Endothelial cell (in vitro differentiated cells): ENCODE measurements around the gene PTPRN2. TPM values are rescaled to one million over a fixed set of nuclear protein-coding genes. Genes with fewer than 3 reads are reported as not detected.

Experiments
- DNase-seq: peaks from one replicate; pipeline ENCODE4 v3.0.0; 2021; ENCODE audit warnings: low spot score
- H3K27ac Mint-ChIP-seq: one replicate; pipeline ENCODE4 v1.8.0; 2021; ENCODE audit warnings: mixed read lengths, inconsistent platforms; ENCODE audit not compliant: unreplicated experiment
- H3K27me3 Mint-ChIP-seq: one replicate; pipeline ENCODE4 v1.8.0; 2021; ENCODE audit warnings: mild to moderate bottlenecking, moderate library complexity, mixed read lengths, inconsistent platforms; ENCODE audit not compliant: unreplicated experiment
- H3K36me3 Mint-ChIP-seq: one replicate; pipeline ENCODE4 v1.8.0; 2021; ENCODE audit warnings: mild to moderate bottlenecking, low read depth, mixed read lengths, inconsistent platforms; ENCODE audit not compliant: unreplicated experiment
- H3K4me1 Mint-ChIP-seq: one replicate; pipeline ENCODE4 v1.8.0; 2021; ENCODE audit warnings: mild to moderate bottlenecking, mixed read lengths, inconsistent platforms; ENCODE audit not compliant: unreplicated experiment
- H3K4me3 Mint-ChIP-seq: one replicate; pipeline ENCODE4 v1.8.0; 2021; ENCODE audit warnings: mild to moderate bottlenecking, mixed read lengths, inconsistent platforms; ENCODE audit not compliant: unreplicated experiment
- H3K9me3 Mint-ChIP-seq: one replicate; pipeline ENCODE4 v1.8.0; 2021; ENCODE audit warnings: mixed read lengths, inconsistent platforms; ENCODE audit not compliant: unreplicated experiment
- CTCF ChIP-seq: fragments of 200-600 bp; sonication (generic); IDR thresholded peaks from one replicate; pipeline ENCODE4 v1.5.0; 2021; ENCODE audit warnings: antibody characterized with exemption; ENCODE audit not compliant: unreplicated experiment
- total RNA-seq: library from RNA; stranded (reverse); fragmentation: NEBNext Ultra II Directional; extraction: Animal tissue kit (Norgen Biotek cat#: 25700); gene quantifications from one replicate; pipeline ENCODE4 v1.2.1, GENCODE V29; 2021; ENCODE audit not compliant: unreplicated experiment

Gene PTPRN2
- total RNA-seq, 1 donor from 2014 or later = 0.18 TPM

GRCh38 chr7:158072991-158073730, 514.5 kb downstream of the PTPRN2 start:
- H3K36me3 Mint-ChIP-seq = peaks cover 31% of the 10 kb centered on the region
- H3K4me3 Mint-ChIP-seq = no peak overlapping the region
- H3K9me3 Mint-ChIP-seq = peaks cover 59% of the 10 kb centered on the region
- no peak for TF ChIP-seq CTCF
- DNase-seq = no peak
- H3K27me3 Mint-ChIP-seq = peaks cover 18% of the 10 kb centered on the region
- no peak overlapping the region for H3K27ac Mint-ChIP-seq
- H3K4me1 Mint-ChIP-seq = no peaks in the 10 kb centered on the region

- Mint-ChIP-seq H3K27ac (no peak overlapping the region), H3K4me3 (peak overlapping the region; percentile 21), H3K27me3 (peaks cover 23% of the 10 kb centered on the region), H3K4me1 (no peaks in the 10 kb centered on the region), H3K9me3 (peaks cover 62% of the 10 kb centered on the region), H3K36me3 (peaks cover 41% of the 10 kb centered on the region)
- DNase-seq = no peak
- TF ChIP-seq CTCF = no peak
These were observed 517.3 kb downstream of the PTPRN2 start for GRCh38 chr7:158070222-158070920.

- Mint-ChIP-seq H3K36me3 (peaks cover 37% of the 10 kb centered on the region), H3K9me3 (peaks cover 69% of the 10 kb centered on the region), H3K4me1 (no peaks in the 10 kb centered on the region), H3K27me3 (peaks cover 23% of the 10 kb centered on the region), H3K27ac (no peak overlapping the region), H3K4me3 (no peak overlapping the region)
- no peak for TF ChIP-seq CTCF
- DNase-seq = no peak
These were observed 518.8 kb downstream of the PTPRN2 start for GRCh38 chr7:158068853-158069252.

- Mint-ChIP-seq H3K4me1 (no peaks in the 10 kb centered on the region), H3K27ac (no peak overlapping the region), H3K27me3 (peaks cover 26% of the 10 kb centered on the region), H3K9me3 (peaks cover 71% of the 10 kb centered on the region), H3K4me3 (no peak overlapping the region), H3K36me3 (peaks cover 43% of the 10 kb centered on the region)
- DNase-seq = no peak
- TF ChIP-seq CTCF = no peak
These were observed 519.6 kb downstream of the PTPRN2 start for GRCh38 chr7:158067931-158068482.
